CD14-positive monocyte (primary cell): ENCODE results near the gene IL22RA1. TPM values are rescaled to one million over a fixed set of nuclear protein-coding genes. Genes with fewer than 3 reads are reported as not detected.

Source experiments
- DNase-seq, 3 donors: peaks; one replicate each; pipeline ENCODE4 v3.0.0-alpha.2; 2011 to 2022
- H2AFZ ChIP-seq: 2 replicates; pipeline ENCODE4 v1.6.0; 2012; ENCODE audit warnings: mild to moderate bottlenecking, low read depth, low read length, inconsistent platforms; ENCODE audit not compliant: insufficient read depth, poor library complexity, severe bottlenecking
- H3K27ac ChIP-seq, 2 donors: 1 replicate in 1 of 2; 2 replicates in 1 of 2; pipeline ENCODE4 v1.5.1; 2012 to 2013; ENCODE audit warnings: low read length in 2 of 2, control low read depth in 1 of 2, inconsistent platforms in 1 of 2, low read depth in 1 of 2, mild to moderate bottlenecking in 1 of 2
- H3K27me3 ChIP-seq, 2 donors: one replicate each; pipeline versions ENCODE4 v1.6.0 to v1.6.1; 2011 to 2013; ENCODE audit warnings: low read length in 2 of 2; ENCODE audit not compliant: control insufficient read depth in 2 of 2, insufficient read depth in 2 of 2
- H3K36me3 ChIP-seq, 2 donors: replicated peaks in 1 of 2; 1 replicate in 1 of 2; 2 replicates in 1 of 2; pipeline versions ENCODE4 v1.5.1 to v1.6.1; 2012 to 2013; ENCODE audit warnings: low read length in 2 of 2, control low read depth in 1 of 2, inconsistent platforms in 1 of 2, mild to moderate bottlenecking in 1 of 2; ENCODE audit not compliant: insufficient read depth in 2 of 2, control insufficient read depth in 1 of 2
- H3K4me1 ChIP-seq, 2 donors: 1 replicate in 1 of 2; 2 replicates in 1 of 2; pipeline versions ENCODE4 v1.5.1 to v1.6.1; 2012 to 2013; ENCODE audit warnings: low read length in 2 of 2, control low read depth in 1 of 2, inconsistent platforms in 1 of 2, mild to moderate bottlenecking in 1 of 2, moderate library complexity in 1 of 2; ENCODE audit not compliant: insufficient read depth in 2 of 2, control insufficient read depth in 1 of 2
- H3K4me2 ChIP-seq: replicated peaks from 2 replicates; pipeline ENCODE3; 2012; ENCODE audit warnings: low read length, moderate library complexity, mild to moderate bottlenecking; ENCODE audit not compliant: poor library complexity, severe bottlenecking; ENCODE audit errors: extremely low read depth
- H3K4me3 ChIP-seq, 3 experiments: fragments of 200-600 bp in 1 of 3; sonication (generic) in 1 of 3; replicated peaks in 1 of 3; 1 replicate in 2 of 3; 2 replicates in 1 of 3; pipeline ENCODE4 v1.5.1; 2011 to 2013; ENCODE audit warnings: low read length in 3 of 3, mild to moderate bottlenecking in 3 of 3, control low read depth in 2 of 3, low read depth in 2 of 3, inconsistent platforms in 1 of 3, moderate library complexity in 1 of 3
- H3K79me2 ChIP-seq: 2 replicates; pipeline ENCODE4 v1.6.0; 2012; ENCODE audit warnings: mild to moderate bottlenecking, control low read depth, inconsistent platforms, low read length, moderate library complexity; ENCODE audit not compliant: insufficient read depth
- H3K9ac ChIP-seq: 2 replicates; pipeline ENCODE4 v1.6.0; 2017; ENCODE audit warnings: low read length, mild to moderate bottlenecking; ENCODE audit not compliant: insufficient read depth, poor library complexity, severe bottlenecking
- H3K9me3 ChIP-seq, 2 donors: replicated peaks in 1 of 2; 1 replicate in 1 of 2; 2 replicates in 1 of 2; pipeline versions ENCODE4 v1.5.1 to v1.6.1; 2012 to 2013; ENCODE audit warnings: low read length in 2 of 2, control low read depth in 1 of 2; ENCODE audit not compliant: control insufficient read depth in 1 of 2, insufficient read depth in 1 of 2
- H4K20me1 ChIP-seq: 2 replicates; pipeline ENCODE4 v1.6.0; 2012; ENCODE audit warnings: mild to moderate bottlenecking, low read length, control low read depth, moderate library complexity; ENCODE audit not compliant: insufficient read depth
- H3K27ac Mint-ChIP-seq, 7 donors: one replicate each; pipeline ENCODE4 v1.8.0; 2020; ENCODE audit warnings: mild to moderate bottlenecking in 7 of 7, mixed read lengths in 7 of 7, moderate library complexity in 6 of 7, inconsistent platforms in 2 of 7
- H3K27me3 Mint-ChIP-seq, 3 donors: one replicate each; pipeline ENCODE4 v1.8.0; 2021 to 2022; ENCODE audit warnings: low read depth in 3 of 3, mild to moderate bottlenecking in 3 of 3, mixed read lengths in 3 of 3, moderate library complexity in 3 of 3, inconsistent platforms in 1 of 3
- H3K36me3 Mint-ChIP-seq, 2 donors: one replicate each; pipeline ENCODE4 v1.8.0; 2020; ENCODE audit warnings: mixed read lengths in 2 of 2, inconsistent platforms in 1 of 2, mild to moderate bottlenecking in 1 of 2
- H3K4me1 Mint-ChIP-seq: one replicate; pipeline ENCODE4 v1.8.0; 2020; ENCODE audit warnings: mild to moderate bottlenecking, mixed read lengths
- H3K4me3 Mint-ChIP-seq, 2 donors: one replicate each; pipeline ENCODE4 v1.8.0; 2020; ENCODE audit warnings: mild to moderate bottlenecking in 2 of 2, mixed read lengths in 2 of 2, moderate library complexity in 1 of 2
- H3K9me3 Mint-ChIP-seq, 7 donors: one replicate each; pipeline ENCODE4 v1.8.0; 2020 to 2022; ENCODE audit warnings: mixed read lengths in 7 of 7, mild to moderate bottlenecking in 6 of 7, moderate library complexity in 6 of 7, inconsistent platforms in 2 of 7
- CTCF ChIP-seq: fragments of 200-600 bp; IDR thresholded peaks from one replicate; pipeline ENCODE4 v1.8.0; 2022; ENCODE audit warnings: antibody characterized with exemption, mild to moderate bottlenecking
- WGBS: methylation state at CpG from one replicate; pipeline ENCODE4 v1.1.5; 2013; ENCODE audit warnings: missing lambda C conversion rate; ENCODE audit not compliant: insufficient coverage; 5-methylcytosine and 5-hydroxymethylcytosine counted together
- intact Hi-C, 2 donors: fragments of 100-400 bp; cut with micrococcal nuclease; formaldehyde crosslinking; loops; one replicate each; pipeline versions ENCODE4 v1.15.0 to v1.15.1; 2023
- polyA plus RNA-seq, 3 donors: library from polyadenylated mRNA; depleted of rRNA in 1 of 3; unstranded in 2 of 3; stranded (reverse) in 1 of 3; fragments of 300-500 nt in 2 of 3; fragments of >200 nt in 1 of 3; fragmentation: Illumina TruSeq in 2 of 3; gene quantifications; 1 replicate in 2 of 3; 2 replicates in 1 of 3; pipeline ENCODE4 v1.2.3, GENCODE V29; 2012 to 2021

The IL22RA1 gene
- polyA plus RNA-seq, 3 donors: not detected

- no peak overlapping the region for H3K4me3 ChIP-seq
- H3K27me3 Mint-ChIP-seq: peaks cover 0 to 4% (median 2%) of the 10 kb centered on the region in 3 donors
- H3K36me3 Mint-ChIP-seq: no peaks in the 10 kb centered on the region
- H3K79me2 ChIP-seq: no peaks in the 10 kb centered on the region
- no peak overlapping the region for H2AFZ ChIP-seq
- no peak overlapping the region for H3K9ac ChIP-seq
- H3K4me1 Mint-ChIP-seq: no peaks in the 10 kb centered on the region
- TF ChIP-seq CTCF: no peak
- no peak overlapping the region for H3K4me2 ChIP-seq
- H3K36me3 ChIP-seq: no peaks in the 10 kb centered on the region
- no peak overlapping the region for H3K4me3 Mint-ChIP-seq
- H3K4me1 ChIP-seq: no peaks in the 10 kb centered on the region
- no peaks in the 10 kb centered on the region for H3K9me3 ChIP-seq
- 96% methylated on average over 5 of the region's 11 CpGs for WGBS
- intact Hi-C loops: no loop called here
- no peaks in the 10 kb centered on the region for H3K27me3 ChIP-seq
- no peaks in the 10 kb centered on the region for H3K9me3 Mint-ChIP-seq
- no peak for DNase-seq
- no peaks in the 10 kb centered on the region for H4K20me1 ChIP-seq
- H3K27ac ChIP-seq: no peak overlapping the region
- no peak overlapping the region for H3K27ac Mint-ChIP-seq
Observed at GRCh38 chr1:24097663-24098062, 45.3 kb downstream of the IL22RA1 start.

GRCh38 chr1:24096739-24097103 lies 46.2 kb downstream of the IL22RA1 start:
- 94% methylated on average over 3 of the region's 5 CpGs for WGBS
- no peaks in the 10 kb centered on the region for H3K79me2 ChIP-seq
- H3K36me3 ChIP-seq: no peaks in the 10 kb centered on the region
- no peak overlapping the region for H3K9ac ChIP-seq
- Mint-ChIP-seq H3K27ac (no peak overlapping the region), H3K27me3 (peaks cover 0 to 4% (median 2%) of the 10 kb centered on the region in 3 donors), H3K4me1 (no peaks in the 10 kb centered on the region), H3K36me3 (no peaks in the 10 kb centered on the region), H3K4me3 (no peak overlapping the region), H3K9me3 (no peaks in the 10 kb centered on the region)
- TF ChIP-seq CTCF: no peak
- H3K27me3 ChIP-seq: no peaks in the 10 kb centered on the region
- H4K20me1 ChIP-seq: no peaks in the 10 kb centered on the region
- no peak overlapping the region for H2AFZ ChIP-seq
- intact Hi-C loops: no loop called here
- H3K4me2 ChIP-seq: no peak overlapping the region
- no peaks in the 10 kb centered on the region for H3K9me3 ChIP-seq
- H3K4me1 ChIP-seq: no peaks in the 10 kb centered on the region
- no peak for DNase-seq
- H3K4me3 ChIP-seq: no peak overlapping the region
- H3K27ac ChIP-seq: no peak overlapping the region
